HG03280 (cell line): ENCODE results near the gene VSTM4.

ENCODE experiments used
- ATAC-seq: cut with Tn5 transposase; IDR thresholded peaks from one replicate; pipeline ENCODE4 v1.9.1; 2021; ENCODE audit warnings: mild to moderate bottlenecking, moderate library complexity; ENCODE audit not compliant: unreplicated experiment

Gene VSTM4

GRCh38 chr10:49011756-49012155, 103.6 kb downstream of the VSTM4 start:
- ATAC-seq: no peak

- ATAC-seq: no peak
Observed at GRCh38 chr10:49010865-49011264, 104.5 kb downstream of the VSTM4 start.

DNA sequence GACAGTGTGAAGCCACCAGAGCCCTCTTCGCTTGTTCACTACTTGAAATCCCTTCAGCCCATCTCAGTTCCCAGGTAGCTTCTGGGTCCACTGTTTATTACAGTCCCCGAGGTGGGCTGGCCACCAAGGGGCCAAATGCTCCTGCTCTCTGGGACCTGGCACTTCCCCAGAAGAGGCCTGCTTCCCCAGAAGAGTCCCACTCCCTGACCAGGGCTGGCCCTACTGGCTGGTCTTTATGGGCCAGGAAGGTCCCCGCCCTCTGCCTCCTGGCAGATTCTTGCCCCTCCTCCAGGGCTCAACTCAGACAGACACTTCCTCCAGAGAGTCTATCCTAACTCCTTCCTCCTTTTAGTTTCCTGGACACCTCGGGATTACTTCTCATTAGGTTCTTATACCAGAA, 105.0 kb downstream of the VSTM4 start:
- ATAC-seq: no peak

DNA sequence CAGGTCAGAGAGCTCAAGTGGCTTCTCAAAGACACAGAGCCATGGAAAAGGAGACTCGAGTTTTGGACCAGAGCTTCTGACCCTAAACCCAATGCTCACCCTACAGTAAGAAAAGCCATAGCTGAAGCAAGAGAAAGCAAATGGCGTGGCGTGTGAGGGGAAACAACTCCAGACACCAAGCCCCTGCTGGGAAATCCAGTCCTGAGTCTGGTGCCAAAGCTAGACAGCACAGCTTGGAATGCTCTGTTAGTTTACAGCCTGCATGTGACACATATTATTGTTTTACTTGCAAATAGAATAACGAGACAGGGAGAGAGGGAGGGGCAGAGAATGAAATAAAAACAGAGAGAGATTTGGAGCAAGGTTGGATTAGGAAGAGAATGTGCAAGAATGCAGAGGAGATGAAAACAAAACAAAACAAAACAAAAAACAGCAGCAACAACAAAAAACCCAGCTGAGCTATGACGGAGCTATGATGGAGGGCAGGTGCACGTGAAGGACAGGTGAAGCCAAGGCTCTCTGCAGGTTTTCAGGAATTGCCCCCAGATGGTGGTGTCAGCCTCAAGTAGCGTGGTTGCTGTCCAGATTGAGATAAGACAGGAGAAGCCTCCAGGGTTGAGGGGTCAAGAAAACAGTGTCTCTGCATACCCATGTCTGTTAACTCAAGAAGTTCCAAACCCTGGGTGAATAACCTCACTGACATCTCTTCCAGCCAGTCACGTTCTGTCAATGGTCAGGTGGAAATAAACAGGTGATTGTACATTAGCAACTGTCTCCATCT, 105.9 kb downstream of the VSTM4 start:
- ATAC-seq: no peak

DNA sequence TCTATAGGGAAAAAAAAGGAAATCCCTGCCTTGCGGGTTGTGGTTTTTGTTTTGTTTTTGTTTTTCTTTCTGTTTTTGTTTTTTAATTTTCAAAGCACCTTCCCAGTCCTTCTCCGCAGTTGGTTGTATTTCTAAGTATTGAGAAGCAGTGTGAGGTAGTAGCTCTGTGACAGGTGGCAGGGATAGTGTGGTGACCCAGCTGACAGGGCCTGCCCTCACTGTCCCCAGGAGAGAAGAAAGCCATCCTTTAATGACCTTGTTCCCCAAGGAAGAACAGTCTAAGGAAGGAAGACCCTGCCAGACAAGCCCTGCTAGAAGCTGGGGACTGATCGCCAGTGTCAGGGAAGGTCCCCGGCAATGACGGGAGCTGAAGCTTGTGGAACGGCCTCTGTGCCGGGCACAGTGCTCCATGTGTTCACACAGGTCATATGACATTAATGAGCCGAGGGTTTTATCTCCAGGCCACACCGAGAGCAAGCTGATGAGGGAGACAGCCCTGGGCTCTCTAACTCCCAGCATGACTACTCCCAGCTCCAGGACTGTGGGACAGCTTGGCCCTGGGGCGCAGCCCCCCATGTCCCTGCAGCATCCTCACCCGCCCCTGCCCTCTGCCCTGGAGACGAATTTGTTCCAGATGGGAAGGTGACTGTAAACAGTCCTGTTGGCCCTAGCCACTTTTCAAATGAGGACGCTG, 106.7 kb downstream of the VSTM4 start:
- no peak for ATAC-seq

DNA sequence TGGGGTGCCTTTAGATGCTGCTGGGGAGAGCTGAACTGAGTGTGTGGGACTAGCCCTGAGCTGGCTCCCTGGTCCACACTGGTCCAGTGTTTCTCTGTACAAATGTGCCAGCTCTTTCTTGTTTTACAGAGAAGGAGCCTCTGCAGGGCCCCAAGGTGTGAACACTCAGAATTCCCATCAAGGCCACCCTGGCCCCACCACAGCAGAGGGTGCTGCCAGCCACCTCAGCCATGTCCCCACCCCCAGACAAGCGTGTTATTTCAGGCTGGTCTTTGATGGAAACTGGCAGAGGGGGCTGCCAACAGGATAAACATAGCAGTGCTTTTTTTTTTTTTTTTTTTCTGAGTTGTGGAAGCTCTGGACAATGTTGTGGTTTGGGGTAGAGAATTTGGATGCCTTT, 107.2 kb downstream of the VSTM4 start:
- ATAC-seq: no peak

DNA sequence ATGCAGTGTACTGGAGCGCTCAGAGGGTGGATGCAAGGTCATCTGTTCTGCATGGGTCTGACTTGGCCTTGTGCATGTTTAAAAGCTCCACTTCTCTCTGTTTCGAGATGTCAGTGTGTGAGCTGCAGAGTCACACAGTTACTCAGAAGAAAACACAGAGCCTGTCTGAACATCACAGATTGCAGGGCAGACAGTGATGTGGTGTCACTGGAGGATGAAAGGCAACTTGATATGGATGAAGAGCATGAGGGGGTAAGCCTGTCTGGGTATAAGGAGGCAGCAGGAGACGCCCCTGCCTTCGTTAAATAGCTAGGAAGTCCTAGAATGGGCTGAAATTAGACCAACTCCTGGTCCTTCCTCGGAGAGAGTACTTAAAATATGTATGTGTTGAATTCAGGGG, 108.2 kb downstream of the VSTM4 start:
- ATAC-seq: no peak

DNA sequence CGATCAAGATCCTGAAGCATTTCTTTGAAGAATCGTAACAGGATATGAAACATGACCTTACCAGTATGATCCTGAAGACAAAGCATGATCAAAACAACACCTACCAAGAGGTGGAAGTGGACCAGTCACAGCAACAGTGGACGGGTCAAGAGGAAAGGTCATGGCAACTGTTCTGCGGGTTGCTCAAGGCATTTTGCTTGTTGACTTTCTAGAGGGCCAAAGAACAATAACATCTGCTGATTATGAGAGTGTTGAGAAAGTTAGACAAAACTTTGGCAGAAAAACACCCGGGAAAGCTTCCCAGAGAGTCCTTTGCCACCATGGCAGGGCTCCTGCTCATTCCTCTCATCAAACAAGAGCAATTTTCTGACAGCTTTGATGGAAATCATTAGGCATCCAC, 110.1 kb downstream of the VSTM4 start:
- ATAC-seq: no peak

DNA sequence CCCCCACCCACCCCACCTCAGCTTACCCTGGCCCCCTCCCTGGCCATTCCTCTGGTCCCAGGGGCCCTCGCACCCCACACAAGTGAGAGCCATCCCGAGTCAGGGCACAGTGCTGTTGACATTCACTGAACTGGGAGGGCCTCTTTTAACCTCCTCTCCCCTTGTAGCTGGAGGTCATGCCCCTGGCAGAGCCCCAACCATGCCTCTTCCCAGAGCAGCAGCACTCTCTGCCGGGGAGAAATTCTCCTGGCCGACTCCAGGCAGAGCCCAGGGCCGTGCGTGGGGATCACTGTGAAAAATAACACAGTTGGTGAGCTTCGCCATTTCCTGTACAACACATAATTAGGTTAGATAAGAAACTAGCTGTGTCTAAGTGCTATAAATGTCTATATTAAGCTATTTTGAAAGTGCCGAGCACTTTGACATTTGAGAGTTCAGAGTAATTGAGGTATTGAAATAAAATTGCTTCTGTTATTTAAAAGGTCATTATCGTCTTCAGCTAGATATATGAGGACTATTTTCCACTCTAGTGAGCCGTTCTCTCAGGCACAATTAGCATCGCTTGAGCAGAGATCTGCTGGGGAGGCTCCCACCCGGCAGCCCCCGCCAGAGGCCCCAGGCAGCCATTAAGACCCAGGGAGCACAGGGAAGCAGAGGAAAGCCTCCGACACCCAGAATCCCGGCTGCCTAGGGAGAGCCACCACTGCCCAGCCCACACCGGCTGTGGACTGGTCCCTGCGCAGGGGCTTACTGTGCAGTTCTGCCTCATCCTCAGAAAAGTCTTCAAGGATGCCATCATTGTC, 113.3 kb downstream of the VSTM4 start:
- ATAC-seq: no peak

DNA sequence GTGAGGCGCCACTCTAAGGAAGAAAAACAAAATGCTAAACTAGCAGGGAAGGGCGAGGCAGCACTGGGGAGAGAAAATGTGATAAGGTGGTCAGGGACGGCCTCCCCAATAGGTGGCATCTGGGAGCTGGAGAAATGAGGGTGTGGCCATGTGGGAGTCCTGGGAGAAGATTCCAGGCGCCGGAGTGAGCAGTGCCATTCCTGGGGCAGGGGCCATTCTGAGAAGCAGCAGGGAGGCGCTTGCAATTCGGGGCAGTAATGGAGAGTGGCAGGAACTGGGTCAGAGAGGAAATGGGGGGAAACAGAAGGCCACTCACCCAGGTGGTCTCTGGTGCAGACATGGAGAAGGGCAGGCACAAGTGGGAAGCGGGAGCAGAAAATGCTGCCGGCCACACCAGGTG, 113.9 kb downstream of the VSTM4 start:
- ATAC-seq: no peak

DNA sequence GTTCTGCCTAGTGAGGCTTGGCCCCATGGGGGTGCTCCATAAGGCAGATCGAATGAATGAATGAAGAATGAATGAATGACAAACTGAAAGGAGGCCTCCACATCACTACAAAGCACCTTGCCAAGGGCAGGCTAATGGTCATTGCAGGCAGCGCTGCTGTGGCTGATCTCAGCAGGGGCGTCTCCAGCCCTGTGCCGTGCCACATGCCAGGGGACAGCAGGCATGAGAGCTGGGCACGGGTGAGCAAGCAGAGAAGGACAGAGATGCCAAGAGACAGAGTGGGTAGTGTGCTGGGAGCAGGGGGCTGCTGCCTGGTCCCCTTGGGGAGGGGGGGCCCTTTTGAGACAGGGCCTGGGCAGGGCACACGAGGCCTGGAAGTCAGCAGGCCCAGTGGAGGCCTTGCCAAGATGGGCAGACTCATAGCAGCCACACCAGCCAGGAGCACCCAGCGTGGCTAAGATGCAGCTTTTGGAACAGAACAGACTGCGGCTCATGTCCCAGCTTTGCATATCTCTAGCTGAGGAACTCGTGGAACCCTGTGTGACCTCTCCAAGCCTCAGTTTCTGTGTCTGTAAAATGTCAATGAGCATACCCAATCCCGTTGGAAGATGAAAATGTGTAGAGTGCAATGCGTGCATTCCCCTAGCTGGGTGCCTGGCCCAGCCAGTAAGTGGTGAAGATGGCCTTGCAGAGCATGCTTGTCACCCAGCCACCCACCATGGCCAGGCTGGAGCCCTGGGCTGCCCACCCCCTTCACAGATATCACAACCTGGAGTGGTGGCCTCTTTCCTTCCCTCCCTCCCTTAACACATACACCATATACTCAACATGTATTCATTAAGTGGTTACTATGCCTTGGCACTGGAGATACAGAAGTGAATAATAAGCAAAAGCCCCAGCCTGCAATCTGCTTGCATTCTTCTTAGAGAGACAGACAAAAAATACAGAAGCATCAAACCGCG, 114.6 kb downstream of the VSTM4 start:
- no peak for ATAC-seq

- ATAC-seq: no peak
Observed at GRCh38 chr10:48999346-48999745, 116.0 kb downstream of the VSTM4 start.

DNA sequence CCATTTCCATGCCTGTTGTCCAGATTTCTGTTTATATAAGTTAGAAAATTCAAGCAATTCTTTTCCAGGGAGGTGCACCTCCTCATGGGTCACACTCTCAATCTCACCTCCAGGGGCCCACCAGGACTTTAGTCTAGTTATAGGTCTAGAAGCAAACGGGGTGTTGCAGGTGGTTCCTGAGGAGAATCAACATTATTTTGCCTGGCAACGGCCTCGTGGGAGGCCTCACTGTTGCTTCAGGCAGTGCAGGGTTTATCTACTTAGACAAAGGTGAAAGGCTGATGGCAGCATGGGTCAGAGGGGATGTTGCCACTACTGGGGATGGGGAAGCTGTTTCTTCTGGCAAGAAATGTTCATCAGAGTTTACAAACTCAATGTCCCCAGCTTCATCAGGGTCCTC, 119.0 kb downstream of the VSTM4 start:
- ATAC-seq: no peak

GRCh38 chr10:48993627-48994026, 121.7 kb downstream of the VSTM4 start:
- no peak for ATAC-seq

DNA sequence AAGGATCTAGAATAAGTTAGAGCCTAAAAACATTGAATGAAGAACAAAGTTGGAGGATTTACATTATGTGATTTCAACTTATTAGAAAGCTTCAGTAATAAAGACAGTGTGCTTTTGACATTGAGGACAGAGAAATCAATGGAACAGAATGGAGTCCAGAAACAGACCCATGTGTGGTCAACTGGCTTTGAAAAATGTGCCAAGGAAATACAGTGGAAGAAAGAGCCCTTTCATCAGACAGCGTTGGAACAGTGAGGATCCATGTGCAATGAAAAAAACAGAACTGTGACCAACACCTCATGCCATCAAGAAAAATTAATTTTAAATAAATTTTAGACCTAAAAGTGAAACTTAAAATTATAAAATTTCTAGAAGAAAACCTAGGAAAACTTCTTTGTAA, 125.1 kb downstream of the VSTM4 start:
- ATAC-seq: no peak

- ATAC-seq: no peak
Observed at GRCh38 chr10:48985621-48986158, 129.6 kb downstream of the VSTM4 start.

GRCh38 chr10:48983648-48984351, 131.5 kb downstream of the VSTM4 start:
- no peak for ATAC-seq

DNA sequence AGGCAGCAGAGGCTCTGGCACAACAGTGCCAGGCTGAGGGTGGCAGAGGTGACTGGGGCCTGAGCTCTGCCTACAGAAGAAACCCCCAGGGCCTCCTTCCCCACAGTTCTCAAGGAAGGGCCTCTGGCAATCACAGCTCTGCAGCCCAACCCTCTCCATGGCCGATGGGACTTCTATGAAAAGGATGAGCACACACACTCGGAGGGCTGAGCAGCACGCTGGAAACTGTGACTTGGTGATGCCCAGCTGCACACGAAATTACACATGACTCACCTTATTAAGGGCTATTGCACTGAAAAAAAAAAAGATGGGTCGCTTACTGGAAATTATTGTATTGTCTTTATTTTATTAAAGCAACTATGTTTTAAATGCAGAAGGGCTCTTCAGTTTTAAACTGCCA, 132.7 kb downstream of the VSTM4 start:
- ATAC-seq: no peak

GRCh38 chr10:48981310-48981907, 133.9 kb downstream of the VSTM4 start:
- ATAC-seq: peak; percentile 52
